Epithelial cell of prostate (primary cell): Measurements from ENCODE around the gene ITGA2.

Experiments used
- DNase-seq: peaks from one replicate; pipeline ENCODE4 v3.0.0-alpha.2; 2011; ENCODE audit warnings: low read depth, low spot score
- H3K27ac ChIP-seq: fragments of 450-650 bp; 2 replicates; pipeline ENCODE4 v1.5.1; 2017; ENCODE audit warnings: mild to moderate bottlenecking

ITGA2 gene

GRCh38 chr5:53126521-53126920 lies 137.4 kb downstream of the ITGA2 start:
- peak; percentile 12 for DNase-seq
- H3K27ac ChIP-seq, result no peak overlapping the region

- DNase-seq, result no peak
These were observed 138.0 kb downstream of the ITGA2 start for GRCh38 chr5:53127107-53127506.

DNA sequence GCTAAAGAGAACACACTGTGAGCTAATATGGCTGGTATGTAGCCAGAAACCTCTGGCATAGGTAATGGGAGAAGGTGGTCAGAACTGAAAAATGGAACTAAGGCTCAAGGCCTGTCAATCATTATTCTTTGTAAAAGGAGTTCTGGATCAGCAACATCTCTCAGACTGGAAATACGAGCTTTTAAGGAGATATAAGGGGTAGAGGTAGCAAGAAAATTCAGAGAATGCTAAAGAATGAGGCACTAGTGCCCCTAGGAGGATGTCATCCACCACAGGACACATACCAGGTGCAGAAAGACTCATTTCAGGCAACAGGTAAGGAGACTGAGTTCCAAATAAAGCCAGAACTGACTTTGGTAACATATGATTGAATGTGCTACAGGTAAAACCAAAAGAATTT lies 139.3 kb downstream of the ITGA2 start:
- DNase-seq, result no peak
- no peak overlapping the region for H3K27ac ChIP-seq

More at GRCh38 chr5:53127107-53127506, 138.0 kb downstream of the ITGA2 start:
- no peak overlapping the region for H3K27ac ChIP-seq

DNA sequence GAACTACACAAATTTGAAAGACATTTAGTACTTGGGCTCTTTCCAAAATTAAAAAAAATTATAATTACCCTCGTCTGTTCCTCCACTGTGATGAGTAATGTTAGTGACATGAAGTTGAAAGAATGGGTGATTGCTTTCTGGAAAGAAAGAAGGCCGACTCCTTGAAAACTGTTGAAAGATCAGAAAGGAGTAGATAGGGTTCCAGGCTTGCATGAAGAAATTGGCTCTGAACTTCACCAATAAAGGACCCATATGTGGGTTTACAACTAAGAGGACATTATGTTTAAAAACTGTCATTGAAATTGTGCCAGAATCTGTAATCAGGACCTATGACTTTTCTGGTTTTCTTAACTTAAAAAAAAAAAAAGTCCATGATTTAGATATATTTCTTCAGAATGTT lies 141.1 kb downstream of the ITGA2 start:
- H3K27ac ChIP-seq, result no peak overlapping the region
- no peak for DNase-seq

DNA sequence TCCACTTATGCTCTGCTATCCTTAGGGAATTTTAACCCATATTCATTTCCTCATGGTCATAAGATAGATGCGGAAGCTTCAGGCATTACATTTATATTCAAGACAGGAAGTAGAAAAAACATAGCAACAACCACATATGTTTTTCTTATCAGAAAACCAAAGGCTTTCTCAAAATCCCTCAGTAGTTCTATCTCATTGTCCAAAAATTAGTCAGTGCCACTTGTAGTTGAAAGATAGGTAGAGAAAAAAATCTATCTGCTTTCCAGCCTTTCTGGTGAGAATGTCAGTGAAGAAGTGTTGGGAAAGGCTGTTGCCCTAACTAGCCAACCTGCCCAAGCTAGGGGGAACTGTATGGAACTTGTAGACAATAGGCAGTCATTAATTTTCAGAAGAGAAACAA lies 143.9 kb downstream of the ITGA2 start:
- H3K27ac ChIP-seq, result no peak overlapping the region
- DNase-seq, result no peak
